Mucosa of descending colon (tissue), 3 donors: ENCODE data around the gene KIAA0753. TPM values are rescaled to one million over a fixed set of nuclear protein-coding genes. Genes with fewer than 3 reads are reported as not detected.

ENCODE experiments used
- ATAC-seq: fragments of 200-7000 bp; cut with Tn5 transposase; one replicate; pipeline ENCODE4 v1.9.1; 2020; ENCODE audit warnings: mild to moderate bottlenecking, moderate library complexity
- DNase-seq, 3 donors: peaks; one replicate each; pipeline ENCODE4 v3.0.0-alpha.2; 2020
- H3K36me3 ChIP-seq: fragments of 200-600 bp; one replicate; pipeline ENCODE4 v1.8.0; 2021; ENCODE audit warnings: low read depth, mild to moderate bottlenecking
- H3K4me1 ChIP-seq: fragments of 200-600 bp; one replicate; pipeline ENCODE4 v1.8.0; 2021; ENCODE audit warnings: low read depth, mild to moderate bottlenecking
- H3K4me3 ChIP-seq: fragments of 200-600 bp; one replicate; pipeline ENCODE4 v1.8.0; 2021; ENCODE audit warnings: mild to moderate bottlenecking
- H3K9me3 ChIP-seq: fragments of 200-600 bp; one replicate; pipeline ENCODE4 v1.8.0; 2021; ENCODE audit warnings: mild to moderate bottlenecking
- CTCF ChIP-seq: fragments of 200-600 bp; IDR thresholded peaks from one replicate; pipeline ENCODE4 v1.8.0; 2022; ENCODE audit warnings: antibody characterized with exemption, mild to moderate bottlenecking
- intact Hi-C, 2 donors: fragments of 100-400 bp; cut with DNase I in 1 of 2; cut with micrococcal nuclease in 1 of 2; formaldehyde crosslinking; loops; one replicate each; pipeline versions ENCODE4 v1.11.0 to v1.11.1; 2022; cut with DNase I, micrococcal nuclease
- total RNA-seq, 3 donors: library from RNA; stranded (reverse); fragmentation: NEBNext Ultra II Directional in 2 of 3; extraction: Animal tissue kit (Norgen Biotek cat#: 25700) in 2 of 3; gene quantifications; one replicate each; pipeline versions ENCODE4 v1.2.1 to v1.2.4, GENCODE V29; 2021 to 2023
- donor health status: DM: no; HTN: no; CAD: no; lungs with moderate emphysema.
- donor health status: DM: no; HTN: no; CAD: no.
- donor health status: DM: no; HTN: yes; CAD: no.

The KIAA0753 gene
- total RNA-seq, 3 donors from 2014 or later: 15.5 to 22.8 (median 18.6) TPM

- intact Hi-C loops: no loop called here
Measured at GRCh38 chr17:6578491-6578890, 62.0 kb downstream of the KIAA0753 start.

GRCh38 chr17:6577686-6578263 lies 62.7 kb downstream of the KIAA0753 start:
- DNase-seq (peak in 2 of 3 donors; percentile 67 to 74), ATAC-seq (peak; percentile 96)
- H3K36me3 ChIP-seq: no peaks in the 10 kb centered on the region
- intact Hi-C loops: no loop called here
- TF ChIP-seq CTCF: no peak
- no peak overlapping the region for H3K4me3 ChIP-seq
- no peaks in the 10 kb centered on the region for H3K9me3 ChIP-seq
- no peaks in the 10 kb centered on the region for H3K4me1 ChIP-seq

More at GRCh38 chr17:6578491-6578890, 62.0 kb downstream of the KIAA0753 start:
- Histone ChIP-seq H3K9me3 (no peaks in the 10 kb centered on the region), H3K4me1 (no peaks in the 10 kb centered on the region), H3K36me3 (no peaks in the 10 kb centered on the region), H3K4me3 (no peak overlapping the region)
- TF ChIP-seq CTCF: no peak
- DNase-seq (no peak), ATAC-seq (no peak)

GRCh38 chr17:6576038-6576785 lies 64.3 kb downstream of the KIAA0753 start:
- H3K36me3 ChIP-seq: no peaks in the 10 kb centered on the region
- no peak for DNase-seq
- no peak overlapping the region for H3K4me3 ChIP-seq
- ATAC-seq: no peak
- no peaks in the 10 kb centered on the region for H3K9me3 ChIP-seq
- intact Hi-C loops: no loop called here
- H3K4me1 ChIP-seq: no peaks in the 10 kb centered on the region
- TF ChIP-seq CTCF: no peak

DNA sequence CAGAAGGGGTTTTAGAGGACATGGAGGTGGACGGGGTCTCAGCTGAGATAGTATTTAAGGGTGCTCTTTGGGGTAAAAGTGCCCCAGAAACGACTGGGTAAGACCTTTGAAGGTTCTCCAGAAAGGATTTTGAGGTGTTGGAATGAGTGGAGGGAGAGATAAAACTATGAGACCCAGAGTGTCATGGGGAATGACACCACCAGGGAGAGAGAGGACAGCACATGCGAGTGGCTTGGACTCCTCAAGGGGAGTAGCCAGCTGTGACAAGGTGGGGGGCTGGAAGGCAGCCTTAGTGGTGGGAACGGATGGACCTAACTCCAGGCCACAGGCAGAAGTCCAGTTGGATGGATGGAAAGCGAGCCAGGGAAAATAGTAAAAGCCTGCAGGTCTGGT lies 64.9 kb downstream of the KIAA0753 start:
- no peaks in the 10 kb centered on the region for H3K36me3 ChIP-seq
- TF ChIP-seq CTCF: no peak
- DNase-seq (no peak), ATAC-seq (no peak)
- H3K4me1 ChIP-seq: no peaks in the 10 kb centered on the region
- intact Hi-C loops: no loop called here
- H3K9me3 ChIP-seq: no peaks in the 10 kb centered on the region
- H3K4me3 ChIP-seq: no peak overlapping the region

- intact Hi-C loops: no loop called here
- DNase-seq: peak in 2 of 3 donors; percentile 32 to 33
- Histone ChIP-seq H3K36me3 (no peaks in the 10 kb centered on the region), H3K4me3 (no peak overlapping the region), H3K4me1 (no peaks in the 10 kb centered on the region), H3K9me3 (no peaks in the 10 kb centered on the region)
- TF ChIP-seq CTCF: no peak
- peak; percentile 42 for ATAC-seq
Measured at GRCh38 chr17:6574687-6575595, 65.6 kb downstream of the KIAA0753 start.
